ENCODE data around the gene NCKAP5. TPM values are rescaled to one million over a fixed set of nuclear protein-coding genes. Genes with fewer than 3 reads are reported as not detected.

Gene NCKAP5
- total and polyA plus RNA-seq, 2 donors (not counting 1 experiment from before 2014, with no cell fraction given): not detected

- H3K4me3 ChIP-seq (ENCODE audit: control extremely low read depth in 1 of 5, extremely low read depth in 1 of 5, insufficient read depth in 1 of 5, low read depth in 2 of 5, low read length in 4 of 5): no peak overlapping the region
- no CpG with 5 or more reads among the region's 1 CpG for WGBS (ENCODE audit: insufficient coverage)
- peaks cover 17% of the 10 kb centered on the region for H3K27me3 Mint-ChIP-seq
- no peaks in the 10 kb centered on the region for H3K36me3 ChIP-seq (replicated peaks in 1 of 2; ENCODE audit: control extremely low read depth in 1 of 2, control insufficient read depth in 1 of 2, extremely low read depth in 1 of 2, insufficient read depth in 2 of 2, low read length in 1 of 2)
- no peak overlapping the region for H3K4me3 Mint-ChIP-seq
- H4K20me1 ChIP-seq (ENCODE audit: control insufficient read depth, insufficient read depth, low read length, poor library complexity, severe bottlenecking): no peaks in the 10 kb centered on the region
- H2AFZ ChIP-seq (ENCODE audit: insufficient read depth, low read depth, low read length, poor library complexity, severe bottlenecking): no peak overlapping the region
- H3K27me3 ChIP-seq (replicated peaks in 1 of 4; ENCODE audit: control extremely low read depth in 1 of 4, control insufficient read depth in 3 of 4, insufficient read depth in 4 of 4, low read length in 3 of 4): no peaks in the 10 kb centered on the region
- H3K9me3 Mint-ChIP-seq (ENCODE audit: insufficient read depth): no peaks in the 10 kb centered on the region
- DNase-seq: no peak
- TF ChIP-seq CTCF (IDR thresholded peaks at IDR 0.05): no peak
- no peak overlapping the region for H3K4me2 ChIP-seq (replicated peaks; ENCODE audit: low read depth, low read length, poor library complexity, severe bottlenecking)
- no peak overlapping the region for H3K27ac Mint-ChIP-seq
- no peak overlapping the region for H3K9ac ChIP-seq (ENCODE audit: low read length)
- no peaks in the 10 kb centered on the region for H3K9me3 ChIP-seq (ENCODE audit: control extremely low read depth in 1 of 3, control insufficient read depth in 2 of 3, insufficient read depth in 1 of 3, low read length in 2 of 3)
- intact Hi-C loops (cut with micrococcal nuclease): no loop called here
- H3K79me2 ChIP-seq (ENCODE audit: control insufficient read depth, insufficient read depth, low read length): no peaks in the 10 kb centered on the region
- no peaks in the 10 kb centered on the region for H3K4me1 Mint-ChIP-seq
- CTCF ChIA-PET: no interaction called here
- no peak for ATAC-seq (ENCODE audit: low read depth)
- H3K4me1 ChIP-seq (ENCODE audit: control insufficient read depth in 2 of 2, insufficient read depth in 2 of 2, low read length in 2 of 2): no peaks in the 10 kb centered on the region
- POLR2A ChIA-PET: no interaction called here
- no peak overlapping the region for H3K27ac ChIP-seq (ENCODE audit: low read length in 2 of 2)
Measured at GRCh38 chr2:133235968-133236367, 332.3 kb downstream of the NCKAP5 start.

- Histone ChIP-seq H3K4me2 (replicated peaks; ENCODE audit: low read depth, low read length, poor library complexity, severe bottlenecking) (no peak overlapping the region), H3K4me1 (ENCODE audit: control insufficient read depth in 2 of 2, insufficient read depth in 2 of 2, low read length in 2 of 2) (no peaks in the 10 kb centered on the region), H3K27ac (ENCODE audit: low read length in 2 of 2) (no peak overlapping the region), H2AFZ (ENCODE audit: insufficient read depth, low read depth, low read length, poor library complexity, severe bottlenecking) (no peak overlapping the region), H4K20me1 (ENCODE audit: control insufficient read depth, insufficient read depth, low read length, poor library complexity, severe bottlenecking) (no peaks in the 10 kb centered on the region), H3K27me3 (replicated peaks in 1 of 4; ENCODE audit: control extremely low read depth in 1 of 4, control insufficient read depth in 3 of 4, insufficient read depth in 4 of 4, low read length in 3 of 4) (no peaks in the 10 kb centered on the region), H3K79me2 (ENCODE audit: control insufficient read depth, insufficient read depth, low read length) (no peaks in the 10 kb centered on the region), H3K4me3 (ENCODE audit: control extremely low read depth in 1 of 5, extremely low read depth in 1 of 5, insufficient read depth in 1 of 5, low read depth in 2 of 5, low read length in 4 of 5) (no peak overlapping the region), H3K9ac (ENCODE audit: low read length) (no peak overlapping the region), H3K9me3 (ENCODE audit: control extremely low read depth in 1 of 3, control insufficient read depth in 2 of 3, insufficient read depth in 1 of 3, low read length in 2 of 3) (no peaks in the 10 kb centered on the region), H3K36me3 (replicated peaks in 1 of 2; ENCODE audit: control extremely low read depth in 1 of 2, control insufficient read depth in 1 of 2, extremely low read depth in 1 of 2, insufficient read depth in 2 of 2, low read length in 1 of 2) (no peaks in the 10 kb centered on the region)
- no CpG with 5 or more reads among the region's 1 CpG for whole genome bisulfite sequencing (ENCODE audit: insufficient coverage)
- Mint-ChIP-seq H3K27ac (no peak overlapping the region), H3K27me3 (peaks cover 19% of the 10 kb centered on the region), H3K9me3 (ENCODE audit: insufficient read depth) (no peaks in the 10 kb centered on the region), H3K4me1 (no peaks in the 10 kb centered on the region), H3K4me3 (no peak overlapping the region)
- ATAC-seq (ENCODE audit: low read depth): no peak
- intact Hi-C loops (cut with micrococcal nuclease): no loop called here
- ChIA-PET CTCF (no interaction called here), POLR2A (no interaction called here)
- DNase-seq: no peak
- TF ChIP-seq EZH2 (IDR thresholded peaks at IDR 0.05; ENCODE audit: borderline replicate concordance, insufficient read depth, low read depth, low read length, poor library complexity, severe bottlenecking) (no peak), CTCF (IDR thresholded peaks at IDR 0.05) (no peak)
Measured at GRCh38 chr2:133232556-133232955, 335.7 kb downstream of the NCKAP5 start.
